Endometrial microvascular endothelial cells (primary cell): ENCODE results near the gene ZNF181. TPM values are rescaled to one million over a fixed set of nuclear protein-coding genes. Genes with fewer than 3 reads are reported as not detected.
"Not testable (repeated sequence)": the region's sequence is repeated elsewhere in the genome, so short reads cannot be mapped to it uniquely, and the experiment has no call there.

Experiments
- in situ Hi-C: cut with HindIII; loops from 2 replicates; pipeline ENCODE4 v1.10.0; 2017; ENCODE audit warnings: low sequenced_read_pairs, low pct_unique_long_range_greater_than_20kb; ENCODE audit errors: inconsistent ontology term
- total RNA-seq: library from RNA; depleted of rRNA; stranded (reverse); fragments of >200 nt; gene quantifications from one replicate; pipeline ENCODE4 v1.2.3, GENCODE V29; 2015; ENCODE audit errors: inconsistent ontology term

The ZNF181 gene
- total RNA-seq = 3.3 TPM

GRCh38 chr19:34733746-34734536 is at the start of gene ZNF181:
TSS of gene ZNF181 (plus strand) at chr19:34734243. CDS start at chr19:34735038, 795 bp downstream.
- in situ Hi-C loops = no loop called here

- in situ Hi-C loops = not testable (repeated sequence)
These were observed 48.8 kb upstream of the ZNF181 start for GRCh38 chr19:34685266-34685665.

- in situ Hi-C loops = no loop called here
These were observed 47.6 kb upstream of the ZNF181 start for GRCh38 chr19:34686455-34686854.

- in situ Hi-C loops = no loop called here
These were observed 46.7 kb upstream of the ZNF181 start for GRCh38 chr19:34687348-34687747.

- in situ Hi-C loops = no loop called here
These were observed 45.5 kb upstream of the ZNF181 start for GRCh38 chr19:34688592-34688991.

- in situ Hi-C loops = no loop called here
These were observed 43.7 kb upstream of the ZNF181 start for GRCh38 chr19:34690372-34690771.

- in situ Hi-C loops = no loop called here
These were observed 41.5 kb upstream of the ZNF181 start for GRCh38 chr19:34692549-34692948.

GRCh38 chr19:34707661-34708060 is 26.4 kb upstream of the ZNF181 start:
- in situ Hi-C loops = no loop called here

GRCh38 chr19:34711890-34712289 is 22.2 kb upstream of the ZNF181 start:
- in situ Hi-C loops = no loop called here

- in situ Hi-C loops = no loop called here
These were observed 21.4 kb upstream of the ZNF181 start for GRCh38 chr19:34712395-34713261.

GRCh38 chr19:34713262-34713637 is 20.8 kb upstream of the ZNF181 start:
- in situ Hi-C loops = no loop called here

GRCh38 chr19:34715357-34715756 is 18.7 kb upstream of the ZNF181 start:
- in situ Hi-C loops = no loop called here

- in situ Hi-C loops = no loop called here
These were observed 11.7 kb upstream of the ZNF181 start for GRCh38 chr19:34722353-34722752.

GRCh38 chr19:34725400-34725799 is 8.6 kb upstream of the ZNF181 start:
- in situ Hi-C loops = no loop called here

GRCh38 chr19:34731019-34731829 is 2.8 kb upstream of the ZNF181 start:
- in situ Hi-C loops = no loop called here

- in situ Hi-C loops = no loop called here
These were observed 2.1 kb upstream of the ZNF181 start for GRCh38 chr19:34731964-34732363.

GRCh38 chr19:34732612-34733211 is 1.3 kb upstream of the ZNF181 start:
- in situ Hi-C loops = no loop called here

- in situ Hi-C loops = no loop called here
These were observed 737 bp upstream of the ZNF181 start for GRCh38 chr19:34733266-34733745.
